ENCODE results near the gene OTOG.

OTOG gene

GRCh38 chr11:17578958-17579357 is 31.9 kb downstream of the OTOG start:
- Mint-ChIP-seq H3K36me3 (ENCODE audit: low read depth) (no peaks in the 10 kb centered on the region), H3K4me1 (peaks cover 6% of the 10 kb centered on the region)

GRCh38 chr11:17579451-17579850 is 32.4 kb downstream of the OTOG start:
- Mint-ChIP-seq H3K4me1 (peaks cover 6% of the 10 kb centered on the region), H3K9me3 (peaks cover 7% of the 10 kb centered on the region), H3K27ac (no peak overlapping the region), H3K4me3 (no peak overlapping the region), H3K36me3 (ENCODE audit: low read depth) (no peaks in the 10 kb centered on the region), H3K27me3 (ENCODE audit: low read depth, poor library complexity) (peaks cover 15% of the 10 kb centered on the region)
- no peak for TF ChIP-seq CTCF (IDR thresholded peaks at IDR 0.05)
- no peak for DNase-seq

More at GRCh38 chr11:17578958-17579357, 31.9 kb downstream of the OTOG start:
- peaks cover 7% of the 10 kb centered on the region for H3K9me3 Mint-ChIP-seq
- no peak for TF ChIP-seq CTCF (IDR thresholded peaks at IDR 0.05)
- no peak overlapping the region for H3K4me3 Mint-ChIP-seq
- no peak overlapping the region for H3K27ac Mint-ChIP-seq
- no peak for DNase-seq
- peaks cover 15% of the 10 kb centered on the region for H3K27me3 Mint-ChIP-seq (ENCODE audit: low read depth, poor library complexity)

- Mint-ChIP-seq H3K4me1 (peaks cover 2% of the 10 kb centered on the region), H3K27me3 (ENCODE audit: low read depth, poor library complexity) (peaks cover 16% of the 10 kb centered on the region)
- no peak for DNase-seq
These were observed 33.2 kb downstream of the OTOG start for GRCh38 chr11:17580271-17580670.

GRCh38 chr11:17581036-17581731 is 34.1 kb downstream of the OTOG start:
- TF ChIP-seq CTCF (IDR thresholded peaks at IDR 0.05): no peak
- no peak for DNase-seq
- Mint-ChIP-seq H3K4me1 (no peaks in the 10 kb centered on the region), H3K9me3 (peaks cover 7% of the 10 kb centered on the region), H3K4me3 (no peak overlapping the region), H3K27me3 (ENCODE audit: low read depth, poor library complexity) (peaks cover 21% of the 10 kb centered on the region), H3K36me3 (ENCODE audit: low read depth) (no peaks in the 10 kb centered on the region), H3K27ac (no peak overlapping the region)

More at GRCh38 chr11:17580271-17580670, 33.2 kb downstream of the OTOG start:
- Mint-ChIP-seq H3K27ac (no peak overlapping the region), H3K9me3 (peaks cover 7% of the 10 kb centered on the region), H3K4me3 (no peak overlapping the region), H3K36me3 (ENCODE audit: low read depth) (no peaks in the 10 kb centered on the region)
- TF ChIP-seq CTCF (IDR thresholded peaks at IDR 0.05): no peak

GRCh38 chr11:17581732-17582053 is 34.6 kb downstream of the OTOG start:
- Mint-ChIP-seq H3K36me3 (ENCODE audit: low read depth) (no peaks in the 10 kb centered on the region), H3K27me3 (ENCODE audit: low read depth, poor library complexity) (peaks cover 17% of the 10 kb centered on the region), H3K27ac (no peak overlapping the region), H3K9me3 (peaks cover 7% of the 10 kb centered on the region), H3K4me1 (no peaks in the 10 kb centered on the region), H3K4me3 (no peak overlapping the region)
- no peak for TF ChIP-seq CTCF (IDR thresholded peaks at IDR 0.05)
- no peak for DNase-seq

Measured in nephron progenitor cell (in vitro differentiated cells).